T-helper 22 cell (primary cell): ENCODE data around the gene WNT1.

ENCODE experiments used
- DNase-seq: peaks from one replicate; pipeline ENCODE4 v3.0.0-alpha.2; 2020; ENCODE audit warnings: low read depth

WNT1 gene

GRCh38 chr12:48961331-48961730 is 16.8 kb upstream of the WNT1 start:
- DNase-seq: no peak

GRCh38 chr12:48961801-48962200 is 16.3 kb upstream of the WNT1 start:
- DNase-seq: no peak

- no peak for DNase-seq
Measured at GRCh38 chr12:48965298-48965838, 12.8 kb upstream of the WNT1 start.

- DNase-seq: no peak
Measured at GRCh38 chr12:48966177-48966895, 11.8 kb upstream of the WNT1 start.

- no peak for DNase-seq
Measured at GRCh38 chr12:48967991-48968390, 10.1 kb upstream of the WNT1 start.

- DNase-seq: no peak
Measured at GRCh38 chr12:48968467-48968866, 9.7 kb upstream of the WNT1 start.

GRCh38 chr12:48969160-48969771 is 8.9 kb upstream of the WNT1 start:
- DNase-seq: no peak

GRCh38 chr12:48969833-48970701 is 8.1 kb upstream of the WNT1 start:
- no peak for DNase-seq

- DNase-seq: no peak
Measured at GRCh38 chr12:48970702-48971334, 7.3 kb upstream of the WNT1 start.

GRCh38 chr12:48972213-48972951 is 5.7 kb upstream of the WNT1 start:
- no peak for DNase-seq

GRCh38 chr12:48972952-48973483 is 5.1 kb upstream of the WNT1 start:
- DNase-seq: no peak

- no peak for DNase-seq
Measured at GRCh38 chr12:48973531-48973930, 4.6 kb upstream of the WNT1 start.

GRCh38 chr12:48973941-48974673 is 4.0 kb upstream of the WNT1 start:
- DNase-seq: no peak

- DNase-seq: peak; percentile 79
Measured at GRCh38 chr12:48977290-48978281, 536 bp upstream of the WNT1 start.

- no peak for DNase-seq
Measured at GRCh38 chr12:48978741-48979601, 849 bp downstream of the WNT1 start.

- DNase-seq: no peak
Measured at GRCh38 chr12:48979602-48980388, 1.7 kb downstream of the WNT1 start.

GRCh38 chr12:48980389-48980952 is 2.3 kb downstream of the WNT1 start:
- DNase-seq: no peak
